Measurements from ENCODE around the gene GANAB. TPM values are rescaled to one million over a fixed set of nuclear protein-coding genes. Genes with fewer than 3 reads are reported as not detected.
A peak's percentile ranks its signal among the peaks of the same experiment; 100 is the strongest.

The GANAB gene
- total and polyA plus RNA-seq, 2 of the 13 experiments (the other 11 are each of a cell fraction or from before 2014, with no cell fraction given), result 99.5 to 234 TPM

DNA sequence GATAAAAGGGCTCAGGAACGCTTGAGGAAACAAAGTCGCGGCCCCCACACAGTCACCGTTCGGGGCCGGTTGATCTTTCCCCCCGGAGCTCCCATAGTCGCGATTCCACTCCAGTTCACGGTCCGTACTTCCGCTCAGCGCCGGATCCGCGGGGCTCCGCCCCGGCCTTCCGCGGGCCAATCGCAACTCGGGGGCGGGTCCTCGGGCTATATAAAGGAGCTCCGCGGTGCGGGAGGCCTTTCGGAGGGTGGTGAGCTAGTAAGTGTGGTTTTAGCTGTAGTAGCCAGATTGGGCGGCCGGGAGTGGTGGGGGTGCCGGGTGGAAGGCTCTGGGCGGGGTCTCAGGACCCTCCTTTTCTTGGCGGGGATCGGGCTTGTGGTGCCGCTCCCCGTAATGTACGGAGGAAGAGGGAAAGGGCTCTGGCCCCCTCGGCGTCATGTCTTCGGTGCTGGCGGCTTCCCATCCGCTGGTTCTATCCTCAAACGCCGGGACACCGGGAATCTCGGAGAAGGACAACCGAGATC is 18.7 kb upstream of the GANAB start, which contains the start of the genes C11orf98 and CSKMT (continued):
- no peak for TF ChIP-seq ZNF619 (CRISPR knock-in tag; IDR thresholded peaks at IDR 0.05)
- TF ChIP-seq, protein P1, sequence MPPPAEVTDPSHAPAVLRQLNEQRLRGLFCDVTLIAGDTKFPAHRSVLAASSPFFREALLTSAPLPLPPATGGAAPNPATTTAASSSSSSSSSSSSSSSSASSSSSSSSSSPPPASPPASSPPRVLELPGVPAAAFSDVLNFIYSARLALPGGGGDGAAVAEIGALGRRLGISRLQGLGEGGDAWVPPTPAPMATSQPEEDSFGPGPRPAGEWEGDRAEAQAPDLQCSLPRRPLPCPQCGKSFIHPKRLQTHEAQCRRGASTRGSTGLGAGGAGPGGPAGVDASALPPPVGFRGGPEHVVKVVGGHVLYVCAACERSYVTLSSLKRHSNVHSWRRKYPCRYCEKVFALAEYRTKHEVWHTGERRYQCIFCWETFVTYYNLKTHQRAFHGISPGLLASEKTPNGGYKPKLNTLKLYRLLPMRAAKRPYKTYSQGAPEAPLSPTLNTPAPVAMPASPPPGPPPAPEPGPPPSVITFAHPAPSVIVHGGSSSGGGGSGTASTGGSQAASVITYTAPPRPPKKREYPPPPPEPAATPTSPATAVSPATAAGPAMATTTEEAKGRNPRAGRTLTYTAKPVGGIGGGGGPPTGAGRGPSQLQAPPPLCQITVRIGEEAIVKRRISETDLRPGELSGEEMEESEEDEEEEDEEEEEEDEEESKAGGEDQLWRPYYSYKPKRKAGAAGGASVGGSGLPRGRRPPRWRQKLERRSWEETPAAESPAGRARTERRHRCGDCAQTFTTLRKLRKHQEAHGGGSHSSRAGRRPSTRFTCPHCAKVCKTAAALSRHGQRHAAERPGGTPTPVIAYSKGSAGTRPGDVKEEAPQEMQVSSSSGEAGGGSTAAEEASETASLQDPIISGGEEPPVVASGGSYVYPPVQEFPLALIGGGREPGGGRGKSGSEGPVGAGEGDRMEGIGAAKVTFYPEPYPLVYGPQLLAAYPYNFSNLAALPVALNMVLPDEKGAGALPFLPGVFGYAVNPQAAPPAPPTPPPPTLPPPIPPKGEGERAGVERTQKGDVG (CRISPR knock-in tag; IDR thresholded peaks at IDR 0.05; ENCODE audit: borderline replicate concordance), result no peak
- peak; percentile 92 for TF ChIP-seq CBX1 (IDR thresholded peaks at IDR 0.05; ENCODE audit: low read depth)
- TF ChIP-seq ZNF274 (CRISPR knock-in tag; IDR thresholded peaks at IDR 0.05), result no peak; the same call in 1 of the 2 replicates
- TF ChIP-seq XRCC5 (optimal IDR thresholded peaks at IDR 0.05; ENCODE audit: low read length), result peak; percentile 28
- peak; percentile 24; the same call in 1 of the 2 replicates for TF ChIP-seq ARHGAP35 (CRISPR knock-in tag; IDR thresholded peaks at IDR 0.05; ENCODE audit: borderline replicate concordance)
- no peak for TF ChIP-seq ZNF737 (CRISPR knock-in tag; IDR thresholded peaks at IDR 0.05; ENCODE audit: borderline replicate concordance)
- TF ChIP-seq ZNF235 (CRISPR knock-in tag; IDR thresholded peaks at IDR 0.05; ENCODE audit: borderline replicate concordance), result peak; percentile 84; the same call in 1 of the 2 replicates
- TF ChIP-seq MYC (CRISPR knock-in tag; IDR thresholded peaks at IDR 0.05; ENCODE audit: borderline replicate concordance), result peak; percentile 59
- TF ChIP-seq ZNF589 (CRISPR knock-in tag; conservative IDR thresholded peaks at IDR 0.05), result no peak
- TF ChIP-seq EP300 (IDR thresholded peaks at IDR 0.05; ENCODE audit: low read depth in 2 of 2, low read length in 2 of 2), result peak in 1 of 2 experiments; percentile 11; a peak in 2 of 4 replicates
- peak; percentile 39; the same call in 1 of the 2 replicates for TF ChIP-seq EP300 (CRISPR knock-in tag; IDR thresholded peaks at IDR 0.05; ENCODE audit: borderline replicate concordance)
- no peak for TF ChIP-seq FOXK2 (IDR thresholded peaks at IDR 0.05)
- TF ChIP-seq BCL6 (CRISPR knock-in tag; IDR thresholded peaks at IDR 0.05), result 0 out of 2 replicates have a peak, but pooled peaks have one; percentile 10
- no peak for TF ChIP-seq NR2F1 (CRISPR knock-in tag; IDR thresholded peaks at IDR 0.05)
- TF ChIP-seq, protein P2, sequence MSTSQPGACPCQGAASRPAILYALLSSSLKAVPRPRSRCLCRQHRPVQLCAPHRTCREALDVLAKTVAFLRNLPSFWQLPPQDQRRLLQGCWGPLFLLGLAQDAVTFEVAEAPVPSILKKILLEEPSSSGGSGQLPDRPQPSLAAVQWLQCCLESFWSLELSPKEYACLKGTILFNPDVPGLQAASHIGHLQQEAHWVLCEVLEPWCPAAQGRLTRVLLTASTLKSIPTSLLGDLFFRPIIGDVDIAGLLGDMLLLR (CRISPR knock-in tag; IDR thresholded peaks at IDR 0.05), result no peak
- TF ChIP-seq CBX2 (IDR thresholded peaks at IDR 0.05; ENCODE audit: low read depth, low read length), result no peak
- no peak for TF ChIP-seq CBX2 (CRISPR knock-in tag; IDR thresholded peaks at IDR 0.05; ENCODE audit: low read depth)
- TF ChIP-seq RCOR2 (CRISPR knock-in tag; IDR thresholded peaks at IDR 0.05), result no peak
- peak; percentile 68; the same call in 1 of the 2 replicates for TF ChIP-seq FOXK1 (CRISPR knock-in tag; IDR thresholded peaks at IDR 0.05; ENCODE audit: borderline replicate concordance, low read depth)
- TF ChIP-seq ZSCAN25 (CRISPR knock-in tag; IDR thresholded peaks at IDR 0.05), result no peak
- no peak for TF ChIP-seq ATAD3A (CRISPR knock-in tag; IDR thresholded peaks at IDR 0.05)
- no peak for TF ChIP-seq PRMT3 (CRISPR knock-in tag; IDR thresholded peaks at IDR 0.05; ENCODE audit: borderline replicate concordance, low read depth)
- TF ChIP-seq KDM4B (CRISPR knock-in tag; IDR thresholded peaks at IDR 0.05), result no peak
